GM18526 (cell line): ENCODE results near the gene FRMD4A.

ENCODE experiments used
- POLR2A ChIP-seq: IDR thresholded peaks from 3 replicates; pipeline ENCODE4 v1.6.1; 2011; ENCODE audit not compliant: insufficient read length; ENCODE audit errors: extremely low read depth

Gene FRMD4A

GRCh38 chr10:13721486-13721885 lies 609.2 kb downstream of the FRMD4A start:
- TF ChIP-seq POLR2A: no peak

GRCh38 chr10:13720699-13721098 lies 610.0 kb downstream of the FRMD4A start:
- TF ChIP-seq POLR2A: no peak

- TF ChIP-seq POLR2A: no peak
Measured at GRCh38 chr10:13719425-13719824, 611.3 kb downstream of the FRMD4A start.

GRCh38 chr10:13718820-13719219 lies 611.9 kb downstream of the FRMD4A start:
- TF ChIP-seq POLR2A: no peak

- no peak for TF ChIP-seq POLR2A
Measured at GRCh38 chr10:13717936-13718772, 612.6 kb downstream of the FRMD4A start.

GRCh38 chr10:13717571-13717935 lies 613.2 kb downstream of the FRMD4A start:
- no peak for TF ChIP-seq POLR2A

GRCh38 chr10:13716081-13717071 lies 614.3 kb downstream of the FRMD4A start:
- no peak for TF ChIP-seq POLR2A

GRCh38 chr10:13715100-13715499 lies 615.6 kb downstream of the FRMD4A start:
- TF ChIP-seq POLR2A: no peak

- TF ChIP-seq POLR2A: peak; percentile 33
Measured at GRCh38 chr10:13712837-13713581, 617.7 kb downstream of the FRMD4A start.

GRCh38 chr10:13712476-13712836 lies 618.3 kb downstream of the FRMD4A start:
- no peak for TF ChIP-seq POLR2A

- no peak for TF ChIP-seq POLR2A
Measured at GRCh38 chr10:13711291-13711690, 619.4 kb downstream of the FRMD4A start.

GRCh38 chr10:13709931-13710650 lies 620.6 kb downstream of the FRMD4A start:
- TF ChIP-seq POLR2A: no peak

GRCh38 chr10:13708256-13708990 lies 622.3 kb downstream of the FRMD4A start:
- no peak for TF ChIP-seq POLR2A

- TF ChIP-seq POLR2A: no peak
Measured at GRCh38 chr10:13707156-13707881, 623.4 kb downstream of the FRMD4A start.

GRCh38 chr10:13706604-13707003 lies 624.1 kb downstream of the FRMD4A start:
- TF ChIP-seq POLR2A: no peak
